DND-41 (cell line): Measurements from ENCODE around the gene UPF1.

ENCODE experiments used
- ATAC-seq: fragments of 200-7000 bp; cut with Tn5 transposase; 3 replicates; pipeline ENCODE4 v1.9.1; 2021; ENCODE audit warnings: low read depth; ENCODE audit not compliant: insufficient read depth
- DNase-seq: peaks from one replicate; pipeline ENCODE4 v3.0.0-alpha.2; 2020
- H2AFZ ChIP-seq: 2 replicates; pipeline ENCODE4 v1.6.0; 2012; ENCODE audit warnings: low read depth, low read length
- H3K27ac ChIP-seq: 2 replicates; pipeline ENCODE4 v1.5.1; 2012; ENCODE audit warnings: low read length, inconsistent platforms
- H3K27me3 ChIP-seq: fragments of 200-600 bp; sonication (generic); 2 replicates; pipeline ENCODE4 v1.6.0; 2012; ENCODE audit warnings: low read length, mild to moderate bottlenecking, inconsistent platforms; ENCODE audit not compliant: insufficient read depth, poor library complexity
- H3K36me3 ChIP-seq: 2 replicates; pipeline ENCODE4 v1.5.1; 2012; ENCODE audit warnings: low read length, inconsistent platforms; ENCODE audit not compliant: insufficient read depth
- H3K4me1 ChIP-seq: 2 replicates; pipeline ENCODE4 v1.5.1; 2012; ENCODE audit warnings: mild to moderate bottlenecking, low read length; ENCODE audit not compliant: insufficient read depth
- H3K4me2 ChIP-seq: 2 replicates; pipeline ENCODE4 v1.6.0; 2012; ENCODE audit warnings: mild to moderate bottlenecking, moderate library complexity, low read length, inconsistent platforms; ENCODE audit not compliant: insufficient read depth
- H3K4me3 ChIP-seq, 2 experiments: fragments of 200-600 bp in 1 of 2; shearing (Covaris generic) in 1 of 2; 2 replicates each; pipeline ENCODE4 v1.5.1; 2012 to 2016; ENCODE audit warnings: inconsistent platforms in 2 of 2, low read length in 2 of 2, mild to moderate bottlenecking in 2 of 2, low read depth in 1 of 2, moderate library complexity in 1 of 2
- H3K79me2 ChIP-seq: 2 replicates; pipeline ENCODE4 v1.6.0; 2012; ENCODE audit warnings: low read length, inconsistent platforms; ENCODE audit not compliant: insufficient read depth
- H3K9ac ChIP-seq: 2 replicates; pipeline ENCODE4 v1.6.0; 2012; ENCODE audit warnings: low read depth, mild to moderate bottlenecking, inconsistent platforms, low read length, moderate library complexity
- H3K9me3 ChIP-seq: 2 replicates; pipeline ENCODE4 v1.5.1; 2012; ENCODE audit warnings: low read length, moderate library complexity, mild to moderate bottlenecking, inconsistent platforms; ENCODE audit not compliant: insufficient read depth, severe bottlenecking
- H4K20me1 ChIP-seq: 2 replicates; pipeline ENCODE4 v1.6.0; 2012; ENCODE audit warnings: low read length; ENCODE audit not compliant: insufficient read depth
- EZH2 ChIP-seq: IDR thresholded peaks from 3 replicates; pipeline ENCODE4 v1.6.1; 2012; ENCODE audit warnings: borderline replicate concordance, low read depth, mild to moderate bottlenecking, moderate library complexity, low read length, inconsistent platforms; ENCODE audit not compliant: severe bottlenecking
- TF ChIP-seq, protein P1 (sequence below): IDR thresholded peaks from 2 replicates; pipeline ENCODE4 v1.5.1; 2012; ENCODE audit warnings: borderline replicate concordance, low read length, moderate library complexity, mild to moderate bottlenecking; ENCODE audit not compliant: poor library complexity, severe bottlenecking; ENCODE audit errors: extremely low read depth

Gene UPF1

DNA sequence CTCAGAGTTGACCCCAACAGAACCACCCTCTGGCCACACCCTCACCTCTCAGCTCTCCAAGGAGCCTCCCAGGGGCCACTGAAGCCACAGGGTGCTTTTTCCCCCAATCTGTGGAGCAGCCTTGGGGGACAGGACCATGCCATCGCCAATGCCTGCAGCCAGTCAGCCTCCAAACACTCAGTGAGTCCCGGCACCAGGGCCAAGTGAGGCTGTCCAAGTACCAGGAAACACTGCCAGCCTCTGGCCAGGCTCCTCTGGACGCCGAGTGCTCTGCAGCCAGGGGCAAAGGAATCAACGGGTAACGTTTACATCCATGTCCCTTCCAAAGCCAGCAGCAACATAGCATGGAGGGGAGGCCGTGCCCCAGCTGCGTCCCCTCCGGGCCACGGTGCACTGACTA lies 31.1 kb upstream of the UPF1 start:
- H2AFZ ChIP-seq: no peak overlapping the region
- H3K27ac ChIP-seq: no peak overlapping the region
- no peaks in the 10 kb centered on the region for H3K79me2 ChIP-seq
- no peak for TF ChIP-seq EZH2
- no peaks in the 10 kb centered on the region for H3K36me3 ChIP-seq
- DNase-seq: no peak
- H3K4me2 ChIP-seq: no peak overlapping the region
- H3K27me3 ChIP-seq: no peaks in the 10 kb centered on the region
- H3K4me3 ChIP-seq: no peak overlapping the region
- ATAC-seq: no peak
- H3K9me3 ChIP-seq: no peaks in the 10 kb centered on the region
- no peaks in the 10 kb centered on the region; the same call in 1 of the 2 replicates for H4K20me1 ChIP-seq
- no peak overlapping the region for H3K9ac ChIP-seq
- H3K4me1 ChIP-seq: no peaks in the 10 kb centered on the region

DNA sequence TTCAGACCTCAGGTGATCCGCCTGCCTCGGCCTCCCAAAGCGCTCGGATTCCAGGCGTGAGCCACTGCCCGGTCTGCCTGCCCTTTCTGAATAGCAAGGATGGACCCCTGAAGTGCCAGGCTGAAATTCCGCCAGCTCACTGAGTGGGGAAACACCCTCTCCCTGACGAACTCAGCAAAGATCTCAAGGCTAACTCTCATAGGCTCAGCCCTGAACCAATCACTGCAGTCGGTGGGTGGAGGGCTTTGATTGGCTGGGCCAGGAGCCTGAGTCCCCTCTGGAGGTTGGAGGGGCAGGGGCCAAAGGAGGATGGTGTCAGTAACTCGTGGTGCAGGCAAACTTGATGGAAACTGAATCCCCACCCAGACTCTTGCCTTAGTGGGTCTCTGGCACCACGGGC lies 29.4 kb upstream of the UPF1 start:
- Histone ChIP-seq H3K4me3 (no peak overlapping the region), H3K27ac (no peak overlapping the region), H4K20me1 (no peaks in the 10 kb centered on the region; the same call in 1 of the 2 replicates), H3K36me3 (no peaks in the 10 kb centered on the region), H3K27me3 (no peaks in the 10 kb centered on the region), H3K4me2 (no peak overlapping the region), H3K9me3 (no peaks in the 10 kb centered on the region), H3K4me1 (no peaks in the 10 kb centered on the region), H3K9ac (no peak overlapping the region), H3K79me2 (no peaks in the 10 kb centered on the region), H2AFZ (no peak overlapping the region)
- ATAC-seq: peak; percentile 67
- no peak for TF ChIP-seq EZH2
- TF ChIP-seq, protein P1, sequence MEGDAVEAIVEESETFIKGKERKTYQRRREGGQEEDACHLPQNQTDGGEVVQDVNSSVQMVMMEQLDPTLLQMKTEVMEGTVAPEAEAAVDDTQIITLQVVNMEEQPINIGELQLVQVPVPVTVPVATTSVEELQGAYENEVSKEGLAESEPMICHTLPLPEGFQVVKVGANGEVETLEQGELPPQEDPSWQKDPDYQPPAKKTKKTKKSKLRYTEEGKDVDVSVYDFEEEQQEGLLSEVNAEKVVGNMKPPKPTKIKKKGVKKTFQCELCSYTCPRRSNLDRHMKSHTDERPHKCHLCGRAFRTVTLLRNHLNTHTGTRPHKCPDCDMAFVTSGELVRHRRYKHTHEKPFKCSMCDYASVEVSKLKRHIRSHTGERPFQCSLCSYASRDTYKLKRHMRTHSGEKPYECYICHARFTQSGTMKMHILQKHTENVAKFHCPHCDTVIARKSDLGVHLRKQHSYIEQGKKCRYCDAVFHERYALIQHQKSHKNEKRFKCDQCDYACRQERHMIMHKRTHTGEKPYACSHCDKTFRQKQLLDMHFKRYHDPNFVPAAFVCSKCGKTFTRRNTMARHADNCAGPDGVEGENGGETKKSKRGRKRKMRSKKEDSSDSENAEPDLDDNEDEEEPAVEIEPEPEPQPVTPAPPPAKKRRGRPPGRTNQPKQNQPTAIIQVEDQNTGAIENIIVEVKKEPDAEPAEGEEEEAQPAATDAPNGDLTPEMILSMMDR: no peak
- peak; percentile 28 for DNase-seq

DNA sequence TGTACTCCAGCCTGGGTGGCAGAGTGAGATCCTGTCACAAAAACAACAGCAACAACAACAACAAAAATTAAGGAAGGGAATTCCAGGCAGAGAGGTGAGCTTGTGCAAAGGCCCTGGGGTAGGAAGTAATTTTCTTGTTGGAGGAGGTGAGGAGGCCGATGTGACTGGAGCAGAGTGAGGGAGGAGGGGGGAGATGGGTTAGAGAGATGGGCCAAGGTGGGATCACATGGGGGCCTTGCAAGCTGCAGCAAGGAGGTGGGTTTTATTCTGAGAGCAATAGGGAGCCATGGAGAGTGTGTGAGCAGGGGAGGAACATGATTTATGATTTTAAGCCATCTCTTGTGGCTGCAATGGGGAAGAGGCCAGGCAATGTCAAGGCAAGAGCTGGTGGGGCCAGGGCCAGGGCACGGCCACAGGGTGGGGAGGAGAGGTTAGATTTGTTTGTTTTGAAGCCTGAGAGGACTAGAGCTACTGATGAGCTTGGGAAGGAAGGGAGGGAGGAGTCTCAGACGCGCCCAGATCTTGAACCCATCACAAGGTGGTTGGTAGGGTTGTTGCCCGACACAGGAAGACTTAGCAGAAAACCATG lies 28.1 kb upstream of the UPF1 start:
- H3K9ac ChIP-seq: no peak overlapping the region
- H2AFZ ChIP-seq: no peak overlapping the region

DNA sequence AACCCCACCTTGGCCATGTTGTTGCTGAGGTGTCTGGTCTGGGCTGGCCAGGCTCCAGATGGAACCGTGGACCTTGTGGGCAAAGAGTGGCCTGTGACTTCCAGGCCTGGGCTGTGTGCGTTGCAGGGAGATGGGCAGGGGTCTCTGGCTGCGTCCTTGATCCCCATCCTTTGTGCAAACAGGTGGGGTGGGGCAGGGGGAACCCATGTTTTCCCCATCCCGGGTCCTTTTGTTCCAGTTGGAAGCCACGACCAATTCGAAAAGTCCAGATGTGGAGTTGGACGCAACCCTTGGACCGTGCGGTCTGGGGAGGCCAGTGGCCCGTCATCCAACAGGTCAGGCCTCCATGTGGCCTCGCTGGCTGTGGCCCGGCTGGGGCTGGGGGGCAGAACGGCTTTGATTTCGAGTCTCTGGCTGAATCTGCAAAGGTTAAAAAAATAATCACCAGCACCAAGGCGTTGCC lies 27.6 kb upstream of the UPF1 start:
- H3K79me2 ChIP-seq: no peaks in the 10 kb centered on the region
- H2AFZ ChIP-seq: no peak overlapping the region
- no peaks in the 10 kb centered on the region; the same call in 1 of the 2 replicates for H4K20me1 ChIP-seq
- H3K9me3 ChIP-seq: no peaks in the 10 kb centered on the region
- no peak overlapping the region for H3K27ac ChIP-seq
- DNase-seq (no peak), ATAC-seq (no peak)
- no peak for TF ChIP-seq EZH2
- H3K4me1 ChIP-seq: no peaks in the 10 kb centered on the region
- no peak overlapping the region for H3K4me3 ChIP-seq
- no peak overlapping the region for H3K4me2 ChIP-seq
- no peaks in the 10 kb centered on the region for H3K27me3 ChIP-seq
- H3K9ac ChIP-seq: no peak overlapping the region
- H3K36me3 ChIP-seq: no peaks in the 10 kb centered on the region

More for the DNA sequence above, 28.1 kb upstream of the UPF1 start:
- H3K27me3 ChIP-seq: no peaks in the 10 kb centered on the region
- DNase-seq: no peak
- H3K4me3 ChIP-seq: no peak overlapping the region
- no peaks in the 10 kb centered on the region for H3K36me3 ChIP-seq
- ATAC-seq: no peak
- H3K4me2 ChIP-seq: no peak overlapping the region
- H4K20me1 ChIP-seq: no peaks in the 10 kb centered on the region; the same call in 1 of the 2 replicates
- H3K9me3 ChIP-seq: no peaks in the 10 kb centered on the region
- H3K79me2 ChIP-seq: no peaks in the 10 kb centered on the region
- TF ChIP-seq, protein P1: no peak
- TF ChIP-seq EZH2: no peak
- no peaks in the 10 kb centered on the region for H3K4me1 ChIP-seq
- H3K27ac ChIP-seq: no peak overlapping the region
